Loucy (cell line): ENCODE results near the gene LDAH.

Experiments
- EZH2phosphoT487 ChIP-seq: fragments of 200-600 bp; IDR thresholded peaks from 2 replicates; pipeline ENCODE4 v1.6.1; 2018; ENCODE audit warnings: antibody characterized with exemption, mild to moderate bottlenecking, moderate library complexity, borderline replicate concordance
- TF ChIP-seq, protein P1 (sequence below): fragments of 200-600 bp; sonication (generic); conservative IDR thresholded peaks from 2 replicates; pipeline ENCODE4 v1.5.1; 2014; ENCODE audit warnings: mild to moderate bottlenecking, antibody characterized with exemption, low read length

DNA sequence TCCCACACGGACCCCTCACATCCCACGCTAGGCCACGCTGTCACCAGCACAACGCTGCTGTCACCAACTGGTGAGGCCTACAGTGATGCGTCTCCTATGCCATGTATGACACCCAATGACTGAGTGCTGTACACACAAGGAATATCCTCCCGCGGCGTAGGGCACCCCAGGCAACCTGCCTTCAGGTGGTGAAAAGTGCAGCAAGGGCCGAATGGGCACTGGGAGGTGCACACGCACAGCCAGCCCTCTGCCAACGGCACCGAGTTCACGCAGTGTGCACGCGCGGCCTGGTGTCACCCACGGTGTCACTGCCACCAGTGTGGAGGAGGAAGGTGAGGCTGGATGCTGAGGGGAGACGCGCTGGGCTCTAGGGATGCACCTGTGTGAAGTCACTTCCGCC lies 176.5 kb downstream of the LDAH start:
- TF ChIP-seq, protein P1, sequence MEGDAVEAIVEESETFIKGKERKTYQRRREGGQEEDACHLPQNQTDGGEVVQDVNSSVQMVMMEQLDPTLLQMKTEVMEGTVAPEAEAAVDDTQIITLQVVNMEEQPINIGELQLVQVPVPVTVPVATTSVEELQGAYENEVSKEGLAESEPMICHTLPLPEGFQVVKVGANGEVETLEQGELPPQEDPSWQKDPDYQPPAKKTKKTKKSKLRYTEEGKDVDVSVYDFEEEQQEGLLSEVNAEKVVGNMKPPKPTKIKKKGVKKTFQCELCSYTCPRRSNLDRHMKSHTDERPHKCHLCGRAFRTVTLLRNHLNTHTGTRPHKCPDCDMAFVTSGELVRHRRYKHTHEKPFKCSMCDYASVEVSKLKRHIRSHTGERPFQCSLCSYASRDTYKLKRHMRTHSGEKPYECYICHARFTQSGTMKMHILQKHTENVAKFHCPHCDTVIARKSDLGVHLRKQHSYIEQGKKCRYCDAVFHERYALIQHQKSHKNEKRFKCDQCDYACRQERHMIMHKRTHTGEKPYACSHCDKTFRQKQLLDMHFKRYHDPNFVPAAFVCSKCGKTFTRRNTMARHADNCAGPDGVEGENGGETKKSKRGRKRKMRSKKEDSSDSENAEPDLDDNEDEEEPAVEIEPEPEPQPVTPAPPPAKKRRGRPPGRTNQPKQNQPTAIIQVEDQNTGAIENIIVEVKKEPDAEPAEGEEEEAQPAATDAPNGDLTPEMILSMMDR, result no peak
- no peak for TF ChIP-seq EZH2phosphoT487
